Cardiac fibroblast (primary cell): Measurements from ENCODE around the gene TCEANC2.

Experiments
- DNase-seq, 2 donors: peaks; one replicate each; pipeline versions ENCODE4 v3.0.0 to v3.0.0-alpha.2; 2010; ENCODE audit warnings: low read depth in 2 of 2
- H3K4me3 ChIP-seq, 2 donors: replicated peaks in 1 of 2; 1 replicate in 1 of 2; 2 replicates in 1 of 2; pipeline ENCODE4 v1.5.1; 2011; ENCODE audit warnings: low read depth in 2 of 2, low read length in 2 of 2, mild to moderate bottlenecking in 2 of 2, moderate library complexity in 1 of 2
- CTCF ChIP-seq: IDR thresholded peaks from one replicate; pipeline ENCODE4 v1.5.1; 2011; ENCODE audit warnings: low read depth, mild to moderate bottlenecking, low read length, inconsistent platforms

TCEANC2 gene

DNA sequence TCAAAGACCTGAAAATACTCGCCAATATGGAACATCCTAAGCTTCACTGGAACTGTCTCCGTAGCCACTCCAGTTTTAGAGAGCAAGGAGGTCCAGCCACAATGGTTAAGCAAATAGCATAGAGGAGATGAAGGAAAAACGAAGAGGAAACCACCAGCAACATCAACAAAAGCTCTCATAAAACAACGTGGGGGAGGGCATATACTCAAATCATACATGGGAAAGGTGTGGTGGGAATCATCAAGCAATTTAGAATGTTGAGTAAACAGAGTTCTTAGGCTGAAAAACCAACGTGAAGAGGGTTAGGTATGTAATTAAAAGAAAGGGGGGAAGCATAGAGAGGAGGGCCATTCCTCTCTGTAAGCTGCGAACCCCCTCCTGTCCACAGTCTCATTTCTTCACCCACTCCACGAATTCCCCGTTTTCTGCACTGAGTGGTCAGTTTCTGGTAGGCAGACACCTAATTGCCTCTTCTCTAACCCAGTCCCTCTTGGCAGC is 1.4 kb upstream of the TCEANC2 start:
- peak; percentile 12 to 24 for DNase-seq
- H3K4me3 ChIP-seq, result peak overlapping the region; percentile 88 to 98
- TF ChIP-seq CTCF, result no peak

DNA sequence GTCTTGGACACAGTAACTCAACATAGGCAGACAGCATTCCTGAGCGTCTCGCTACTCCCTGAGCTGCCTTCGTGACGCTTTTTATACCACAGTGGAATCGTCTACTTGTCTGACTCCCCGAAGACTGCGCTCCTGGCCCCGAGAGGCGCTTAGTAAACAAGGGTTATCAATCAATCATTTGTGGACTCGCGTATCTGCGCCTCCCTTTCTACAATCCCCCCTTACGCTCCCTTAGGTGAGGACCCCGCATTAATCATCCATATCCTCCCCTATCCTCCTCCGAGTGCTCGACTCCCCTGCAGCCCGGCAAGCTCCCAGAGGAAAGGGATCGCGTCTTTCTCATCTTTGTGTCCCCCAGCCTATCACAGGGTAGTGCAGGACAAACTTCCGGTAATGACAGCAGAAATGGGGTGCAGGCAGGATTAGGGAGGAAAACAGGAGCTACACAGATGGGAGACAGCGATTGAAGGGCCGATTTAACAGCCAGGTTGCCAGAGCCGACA is 926 bp upstream of the TCEANC2 start:
- peak; percentile 63 to 67 for DNase-seq
- peak overlapping the region; percentile 88 to 98 for H3K4me3 ChIP-seq
- TF ChIP-seq CTCF, result no peak

- peak overlapping the region; percentile 71 to 88 for H3K4me3 ChIP-seq
These were observed 483 bp downstream of the TCEANC2 start for GRCh38 chr1:54053745-54054437.

DNA sequence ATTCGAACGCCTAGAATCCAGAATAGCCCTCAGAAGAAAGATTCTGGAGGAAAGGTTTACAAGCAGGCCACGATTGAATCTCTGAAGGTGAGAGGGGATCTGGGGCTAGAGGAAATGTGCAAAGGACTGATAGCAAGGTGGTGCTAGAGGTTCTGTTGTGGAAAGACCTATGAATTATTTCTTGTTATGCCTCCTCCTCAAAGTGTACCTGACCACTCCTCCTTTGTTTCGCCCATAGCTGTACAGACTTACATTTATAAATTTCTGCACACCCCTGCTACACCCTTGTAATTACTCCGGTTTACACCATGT is 986 bp downstream of the TCEANC2 start:
- no peak for DNase-seq
- TF ChIP-seq CTCF, result no peak

More at GRCh38 chr1:54053745-54054437, 483 bp downstream of the TCEANC2 start:
- TF ChIP-seq CTCF, result no peak
- peak; percentile 36 to 45 for DNase-seq

DNA sequence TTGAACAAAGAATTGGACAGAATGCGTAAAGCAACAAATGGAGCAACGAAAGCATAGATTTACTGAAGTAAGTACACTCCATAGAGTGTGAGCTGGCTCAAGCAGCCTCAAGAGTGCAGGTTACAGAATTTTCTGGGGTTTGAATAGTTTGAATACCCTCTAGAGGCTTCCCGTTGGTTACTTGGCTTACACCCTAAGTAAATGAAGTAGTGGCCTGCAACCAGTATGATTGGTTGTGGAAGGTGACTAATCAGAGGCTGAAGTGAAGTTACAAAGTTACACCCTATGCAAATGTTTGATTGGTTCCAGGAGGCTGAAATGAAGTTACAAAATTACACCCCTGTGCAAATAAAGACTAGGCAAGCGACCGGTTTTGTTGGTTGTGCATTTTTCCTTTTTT is 10.9 kb downstream of the TCEANC2 start:
- DNase-seq, result peak in 1 of 2 donors; percentile 33
- H3K4me3 ChIP-seq, result no peak overlapping the region
- no peak for TF ChIP-seq CTCF

More for the DNA sequence above, 986 bp downstream of the TCEANC2 start:
- peak overlapping the region; percentile 71 to 88 for H3K4me3 ChIP-seq

- peak in 1 of 2 donors; percentile 55 for DNase-seq
- no peak for TF ChIP-seq CTCF
- H3K4me3 ChIP-seq, result no peak overlapping the region
These were observed 16.4 kb downstream of the TCEANC2 start for GRCh38 chr1:54069791-54070170.
